GM21528 (cell line): ENCODE data around the gene VSNL1.

Experiments
- ATAC-seq: cut with Tn5 transposase; IDR thresholded peaks from one replicate; pipeline ENCODE4 v1.9.1; 2021; ENCODE audit warnings: mild to moderate bottlenecking, moderate library complexity; ENCODE audit not compliant: unreplicated experiment, low FRiP score

VSNL1 gene

GRCh38 chr2:17579605-17580318, 39.3 kb downstream of the VSNL1 start:
- no peak for ATAC-seq

GRCh38 chr2:17580319-17580715, 39.8 kb downstream of the VSNL1 start:
- no peak for ATAC-seq

GRCh38 chr2:17581831-17582230, 41.3 kb downstream of the VSNL1 start:
- ATAC-seq, result no peak

GRCh38 chr2:17583166-17583565, 42.7 kb downstream of the VSNL1 start:
- no peak for ATAC-seq

- ATAC-seq, result no peak
Observed at GRCh38 chr2:17583646-17584045, 43.1 kb downstream of the VSNL1 start.

- ATAC-seq, result no peak
Observed at GRCh38 chr2:17584689-17585088, 44.2 kb downstream of the VSNL1 start.

- ATAC-seq, result no peak
Observed at GRCh38 chr2:17587469-17587868, 47.0 kb downstream of the VSNL1 start.

GRCh38 chr2:17588031-17588430, 47.5 kb downstream of the VSNL1 start:
- no peak for ATAC-seq

GRCh38 chr2:17589406-17590035, 49.0 kb downstream of the VSNL1 start:
- ATAC-seq, result no peak

- ATAC-seq, result no peak
Observed at GRCh38 chr2:17590342-17590911, 49.9 kb downstream of the VSNL1 start.

GRCh38 chr2:17591846-17592245, 51.4 kb downstream of the VSNL1 start:
- no peak for ATAC-seq

GRCh38 chr2:17592731-17593409, 52.4 kb downstream of the VSNL1 start:
- ATAC-seq, result no peak

GRCh38 chr2:17593445-17593840, 52.9 kb downstream of the VSNL1 start:
- no peak for ATAC-seq

GRCh38 chr2:17593841-17594491, 53.5 kb downstream of the VSNL1 start:
- no peak for ATAC-seq

GRCh38 chr2:17594533-17595401, 54.3 kb downstream of the VSNL1 start:
- ATAC-seq, result no peak

GRCh38 chr2:17599617-17600016, 59.1 kb downstream of the VSNL1 start:
- no peak for ATAC-seq

- ATAC-seq, result no peak
Observed at GRCh38 chr2:17600556-17601204, 60.2 kb downstream of the VSNL1 start.

- ATAC-seq, result no peak
Observed at GRCh38 chr2:17604050-17604449, 63.6 kb downstream of the VSNL1 start.

- ATAC-seq, result no peak
Observed at GRCh38 chr2:17605696-17606095, 65.2 kb downstream of the VSNL1 start.
